DOHH2 (cell line): ENCODE results near the gene PTCH1.

Experiments
- H3F3A ChIP-seq: fragments of 200-600 bp; sonication (generic), shearing (Covaris generic); 2 replicates; pipeline ENCODE4 v1.6.0; 2016; ENCODE audit warnings: antibody characterized with exemption, mild to moderate bottlenecking; ENCODE audit not compliant: control insufficient read depth, insufficient read depth
- H3K27ac ChIP-seq: fragments of 200-600 bp; sonication (generic); 2 replicates; pipeline ENCODE4 v1.5.1; 2014; ENCODE audit warnings: low read depth, mild to moderate bottlenecking, low read length, moderate library complexity
- H3K27me3 ChIP-seq: fragments of 200-600 bp; sonication (generic); 2 replicates; pipeline ENCODE4 v1.6.1; 2014; ENCODE audit warnings: mild to moderate bottlenecking, low read length, mixed read lengths; ENCODE audit not compliant: control insufficient read depth
- H3K36me3 ChIP-seq: fragments of 200-600 bp; sonication (generic); 2 replicates; pipeline ENCODE4 v1.6.1; 2014; ENCODE audit warnings: mild to moderate bottlenecking, low read length, moderate library complexity, mixed read lengths; ENCODE audit not compliant: control insufficient read depth
- H3K4me1 ChIP-seq: fragments of 200-600 bp; sonication (generic); 2 replicates; pipeline ENCODE4 v1.6.1; 2014; ENCODE audit warnings: mild to moderate bottlenecking, low read length, mixed read lengths; ENCODE audit not compliant: control insufficient read depth
- H3K4me2 ChIP-seq: fragments of 200-600 bp; sonication (generic); 2 replicates; pipeline ENCODE4 v1.6.0; 2014; ENCODE audit warnings: mild to moderate bottlenecking, low read length, moderate library complexity
- H3K4me3 ChIP-seq: fragments of 200-600 bp; sonication (generic); 2 replicates; pipeline ENCODE4 v1.5.1; 2014; ENCODE audit warnings: mild to moderate bottlenecking, low read length, mixed read lengths
- H3K79me2 ChIP-seq: fragments of 200-600 bp; sonication (generic); 2 replicates; pipeline ENCODE4 v1.6.1; 2014; ENCODE audit warnings: mild to moderate bottlenecking, low read length, mixed read lengths; ENCODE audit not compliant: control insufficient read depth
- H3K9me2 ChIP-seq: fragments of 200-600 bp; sonication (generic); replicated peaks from 2 replicates; pipeline ENCODE4 v1.6.1; 2014; ENCODE audit warnings: mild to moderate bottlenecking, low read length, mixed read lengths; ENCODE audit not compliant: control insufficient read depth
- H3K9me3 ChIP-seq: fragments of 200-600 bp; sonication (generic); 2 replicates; pipeline ENCODE4 v1.6.1; 2014; ENCODE audit warnings: antibody characterized with exemption, low read length, mixed read lengths; ENCODE audit not compliant: control insufficient read depth, insufficient read depth
- H4K20me1 ChIP-seq: fragments of 200-600 bp; sonication (generic); 2 replicates; pipeline ENCODE4 v1.6.0; 2014; ENCODE audit warnings: low read depth, mild to moderate bottlenecking, antibody characterized with exemption, low read length, moderate library complexity; ENCODE audit not compliant: control insufficient read depth, insufficient read depth
- CTCF ChIP-seq: fragments of 200-600 bp; sonication (generic); IDR thresholded peaks from one replicate; pipeline ENCODE4 v1.5.1; 2014; ENCODE audit warnings: antibody characterized with exemption, mild to moderate bottlenecking, low read depth, low read length; ENCODE audit not compliant: poor library complexity, severe bottlenecking
- EZH2phosphoT487 ChIP-seq: fragments of 200-600 bp; sonication (generic); IDR thresholded peaks from 2 replicates; pipeline ENCODE4 v1.6.1; 2017; ENCODE audit warnings: borderline replicate concordance, mild to moderate bottlenecking, antibody characterized with exemption, low read length, moderate library complexity, mixed read lengths

PTCH1 gene

GRCh38 chr9:95440447-95440846 is 76.3 kb downstream of the PTCH1 start:
- TF ChIP-seq EZH2phosphoT487 = no peak
- TF ChIP-seq CTCF = no peak
- Histone ChIP-seq H3K27ac (peak overlapping the region; percentile 61; the same call in 1 of the 2 replicates), H3K9me3 (no peaks in the 10 kb centered on the region), H3K4me2 (peak overlapping the region; percentile 72), H4K20me1 (no peaks in the 10 kb centered on the region), H3K9me2 (no peaks in the 10 kb centered on the region), H3K4me1 (peaks cover 34% of the 10 kb centered on the region), H3K27me3 (no peaks in the 10 kb centered on the region), H3K79me2 (no peaks in the 10 kb centered on the region), H3K4me3 (peak overlapping the region; percentile 53), H3K36me3 (peaks cover 23% of the 10 kb centered on the region), H3F3A (0 out of 2 replicates have a peak, but pooled peaks cover 4% of the 10 kb centered on the region)

- peaks cover 34% of the 10 kb centered on the region for H3K4me1 ChIP-seq
- H3K27me3 ChIP-seq = no peaks in the 10 kb centered on the region
- H4K20me1 ChIP-seq = no peaks in the 10 kb centered on the region
- no peak overlapping the region for H3K27ac ChIP-seq
- no peak overlapping the region for H3K4me2 ChIP-seq
- peaks cover 9% of the 10 kb centered on the region; the same call in 1 of the 2 replicates for H3K9me3 ChIP-seq
- no peaks in the 10 kb centered on the region for H3K79me2 ChIP-seq
- 0 out of 2 replicates have a peak, but pooled peaks cover 4% of the 10 kb centered on the region for H3F3A ChIP-seq
- no peak overlapping the region for H3K4me3 ChIP-seq
- no peaks in the 10 kb centered on the region for H3K9me2 ChIP-seq
- no peak for TF ChIP-seq EZH2phosphoT487
- TF ChIP-seq CTCF = no peak
- H3K36me3 ChIP-seq = peaks cover 9% of the 10 kb centered on the region; the same call in 1 of the 2 replicates
These were observed 78.0 kb downstream of the PTCH1 start for GRCh38 chr9:95438561-95439357.

GRCh38 chr9:95437559-95437958 is 79.2 kb downstream of the PTCH1 start:
- Histone ChIP-seq H3K9me3 (peaks cover 9% of the 10 kb centered on the region; the same call in 1 of the 2 replicates), H4K20me1 (no peaks in the 10 kb centered on the region), H3K4me3 (no peak overlapping the region), H3K27me3 (no peaks in the 10 kb centered on the region), H3K4me2 (no peak overlapping the region), H3K27ac (no peak overlapping the region), H3K4me1 (peaks cover 33% of the 10 kb centered on the region), H3K9me2 (no peaks in the 10 kb centered on the region), H3F3A (no peaks in the 10 kb centered on the region; the same call in 1 of the 2 replicates), H3K36me3 (peaks cover 5% of the 10 kb centered on the region; the same call in 1 of the 2 replicates), H3K79me2 (no peaks in the 10 kb centered on the region)
- TF ChIP-seq EZH2phosphoT487 (no peak), CTCF (no peak)
